GM12878 (cell line): ENCODE measurements around the gene CCDC106. TPM values are rescaled to one million over a fixed set of nuclear protein-coding genes. Genes with fewer than 3 reads are reported as not detected.

ENCODE experiments used
- ATAC-seq: fragments of 200-7000 bp; cut with Tn5 transposase; 3 replicates; pipeline ENCODE4 v1.9.1; 2020; ENCODE audit warnings: mild to moderate bottlenecking, moderate library complexity
- BruUV-seq: library from RNA; stranded (reverse); fragments of 400-500 nt; replicated peaks from 2 replicates; lab custom pipeline; 2021; lab: Mats Ljungman, UMichigan
- CTCF ChIA-PET: fragments of 300-600 bp; sonication (Branson Sonifier 250); formaldehyde crosslinking; extraction: SDS; loops from one replicate; lab custom pipeline; 2021; ENCODE audit warnings: inconsistent platforms; lab: Yijun Ruan, JAX
- POLR2A ChIA-PET: fragments of 350-600 bp; formaldehyde crosslinking; extraction: SDS; loops from one replicate; lab custom pipeline; 2021; ENCODE audit warnings: inconsistent platforms; lab: Charles Lee
- RAD21 ChIA-PET: fragments of 300-600 bp; sonication (Branson Sonifier 250); formaldehyde crosslinking; loops from one replicate; lab custom pipeline; 2023; ENCODE audit warnings: antibody characterized with exemption; ENCODE audit not compliant: unreplicated experiment; lab: Charles Lee
- SMC1A ChIA-PET: fragments of 300-600 bp; sonication (Branson Sonifier 250); formaldehyde crosslinking; loops from one replicate; lab custom pipeline; 2023; ENCODE audit not compliant: unreplicated experiment, uncharacterized antibody; lab: Charles Lee
- DNase-seq: peaks from one replicate; pipeline ENCODE4 v3.0.0-alpha.2; 2011; ENCODE audit warnings: low read depth, low spot score
- FAIRE-seq: peaks from 3 replicates; lab custom pipeline; 2011; peaks lifted over from hg19 to GRCh38; lab: Jason Lieb, UNC
- H2AFZ ChIP-seq: 2 replicates; pipeline ENCODE4 v1.6.0; 2011; ENCODE audit warnings: low read depth, low read length, control low read depth; ENCODE audit not compliant: control insufficient read depth
- H3K27ac ChIP-seq: 2 replicates; pipeline ENCODE4 v1.5.1; 2011; ENCODE audit warnings: control low read depth; ENCODE audit not compliant: control insufficient read depth, insufficient read depth
- H3K27me3 ChIP-seq, 2 experiments: replicated peaks in 1 of 2; 2 replicates each; pipeline versions ENCODE4 v1.6.0 to v1.6.1; 2011; ENCODE audit warnings: low read length in 1 of 2; ENCODE audit not compliant: control insufficient read depth in 2 of 2, insufficient read depth in 2 of 2
- H3K36me3 ChIP-seq, 2 experiments: 2 replicates each; pipeline ENCODE4 v1.5.1; 2011; ENCODE audit warnings: low read length in 1 of 2; ENCODE audit not compliant: control insufficient read depth in 2 of 2, insufficient read depth in 2 of 2
- H3K4me1 ChIP-seq: 2 replicates; pipeline ENCODE4 v1.6.1; 2011; ENCODE audit warnings: mild to moderate bottlenecking, low read length, moderate library complexity, mixed read lengths; ENCODE audit not compliant: control insufficient read depth, insufficient read depth
- H3K4me2 ChIP-seq: 2 replicates; pipeline ENCODE4 v1.6.0; 2011; ENCODE audit warnings: control low read depth; ENCODE audit not compliant: control insufficient read depth, insufficient read depth
- H3K4me3 ChIP-seq: fragments of 200-600 bp; sonication (generic); 2 replicates; pipeline ENCODE4 v1.5.1; 2016
- H3K79me2 ChIP-seq: 2 replicates; pipeline ENCODE4 v1.6.0; 2011; ENCODE audit warnings: low read length; ENCODE audit not compliant: control insufficient read depth, insufficient read depth
- H3K9ac ChIP-seq: 2 replicates; pipeline ENCODE4 v1.8.0; 2011; ENCODE audit warnings: low read length, control low read depth, mixed read lengths; ENCODE audit not compliant: control insufficient read depth, insufficient read depth
- H3K9me3 ChIP-seq: replicated peaks from 3 replicates; pipeline ENCODE4 v1.5.1; 2011; ENCODE audit warnings: mild to moderate bottlenecking, low read length; ENCODE audit not compliant: control insufficient read depth, insufficient read depth
- H4K20me1 ChIP-seq: 2 replicates; pipeline ENCODE4 v1.6.0; 2011; ENCODE audit not compliant: control insufficient read depth, insufficient read depth
- HSF1 ChIP-seq: fragments of 150-350 bp; IDR thresholded peaks from 2 replicates; pipeline ENCODE4 v1.6.1; 2014; ENCODE audit warnings: mild to moderate bottlenecking, low read depth, low read length
- POLR2A ChIP-seq: IDR thresholded peaks from 2 replicates; pipeline ENCODE4 v1.6.1; 2011; ENCODE audit warnings: low read depth, mild to moderate bottlenecking, low read length
- WGBS: methylation state at CpG from one replicate; pipeline ENCODE4 v1.1.6; 2016; ENCODE audit warnings: low lambda C conversion rate; ENCODE audit not compliant: insufficient replicate concordance, insufficient coverage; ENCODE audit errors: missing lambda C conversion rate; 5-methylcytosine and 5-hydroxymethylcytosine counted together
- in situ Hi-C: fragments of 300-500 bp; cut with MboI; formaldehyde crosslinking; loops from 9 replicates; pipeline ENCODE4 v1.14.3; 2018; ENCODE audit warnings: mixed read lengths
- intact Hi-C: fragments of 100-400 bp; cut with micrococcal nuclease; formaldehyde crosslinking; loops from one replicate; pipeline ENCODE4 v1.14.2; 2022; ENCODE audit not compliant: unreplicated experiment
- polyA plus RNA-seq, 11 experiments: library from polyadenylated mRNA; depleted of rRNA in 4 of 11; unstranded in 6 of 11; stranded (reverse) in 5 of 11; fragments of >200 nt; fragmentation: Nextera tagmentation in 4 of 11; fragmentation: Illumina TruSeq in 1 of 11; extraction: Ambion mirVana in 4 of 11; extraction: Trizol in 1 of 11; gene quantifications; 1 replicate in 1 of 11; 2 replicates in 10 of 11; pipeline versions ENCODE4 v1.2.1 to v1.2.3, GENCODE V29; 2011 to 2016; ENCODE audit warnings: inconsistent platforms in 2 of 11, missing spikeins in 2 of 11, low read depth in 1 of 11
- total RNA-seq, 4 experiments: library from RNA; depleted of rRNA in 3 of 4; stranded (reverse); fragments of >200 nt in 3 of 4; fragmentation: Illumina TruSeq in 1 of 4; extraction: Trizol in 1 of 4; gene quantifications; 2 replicates each; pipeline versions ENCODE4 v1.2.1 to v1.2.3, GENCODE V29; 2013 to 2021

The CCDC106 gene
- total and polyA plus RNA-seq, 10 of the 15 experiments (the other 5 are each of a cell fraction or from before 2014, with no cell fraction given), result 0.04 to 35.9 (median 19.8) TPM

GRCh38 chr19:55679343-55680257, 31.6 kb downstream of the CCDC106 start:
- ChIA-PET SMC1A (no interaction called here), POLR2A (no interaction called here), RAD21 (no interaction called here), CTCF (no interaction called here)
- Histone ChIP-seq H3K9me3 (no peaks in the 10 kb centered on the region), H3K27me3 (no peaks in the 10 kb centered on the region), H3K27ac (peak overlapping the region; percentile 94), H3K4me3 (no peak overlapping the region), H3K9ac (peak overlapping the region; percentile 20; the same call in 1 of the 2 replicates), H2AFZ (no peak overlapping the region), H3K4me1 (peaks cover 29% of the 10 kb centered on the region), H3K4me2 (peak overlapping the region; percentile 100), H3K36me3 (peaks cover 18 to 19% of the 10 kb centered on the region in 2 experiments), H3K79me2 (peaks cover 67% of the 10 kb centered on the region), H4K20me1 (peaks cover 7% of the 10 kb centered on the region)
- WGBS, result 70% methylated on average over 24 of the region's 24 CpGs
- in situ Hi-C loops (loop anchor here (5.0 kb wide), 1 partner anchor 128 kb away; no protein-coding TSS in a partner anchor), intact Hi-C loops (loop anchor here (2.0 to 5.0 kb wide), 3 partner anchors 25 to 653 kb away; partner anchors contain the start of genes U2AF2, ZNF580 and ZNF581)
- FAIRE-seq (no peak), ATAC-seq (no peak), DNase-seq (no peak)
- no TSS peak for BruUV-seq
- no peak for TF ChIP-seq HSF1
- TF ChIP-seq POLR2A, result peak; percentile 30; the same call in 1 of the 2 replicates
